Fibroblast of mammary gland (primary cell): ENCODE data around the gene DAB2IP.
"Not testable (repeated sequence)": the region's sequence is repeated elsewhere in the genome, so short reads cannot be mapped to it uniquely, and the experiment has no call there.

Experiments used
- DNase-seq: peaks from one replicate; pipeline ENCODE4 v3.0.0-alpha.2; 2010; ENCODE audit warnings: low read depth
- H3K4me3 ChIP-seq: 2 replicates; pipeline ENCODE4 v1.5.1; 2011; ENCODE audit warnings: low read depth, mild to moderate bottlenecking, low read length, moderate library complexity; ENCODE audit not compliant: control insufficient read depth
- TF ChIP-seq, protein P1 (sequence below): conservative IDR thresholded peaks from 2 replicates; pipeline ENCODE4 v1.5.1; 2011; ENCODE audit warnings: low read depth, low read length, inconsistent platforms; ENCODE audit not compliant: control insufficient read depth, insufficient read depth

DAB2IP gene

DNA sequence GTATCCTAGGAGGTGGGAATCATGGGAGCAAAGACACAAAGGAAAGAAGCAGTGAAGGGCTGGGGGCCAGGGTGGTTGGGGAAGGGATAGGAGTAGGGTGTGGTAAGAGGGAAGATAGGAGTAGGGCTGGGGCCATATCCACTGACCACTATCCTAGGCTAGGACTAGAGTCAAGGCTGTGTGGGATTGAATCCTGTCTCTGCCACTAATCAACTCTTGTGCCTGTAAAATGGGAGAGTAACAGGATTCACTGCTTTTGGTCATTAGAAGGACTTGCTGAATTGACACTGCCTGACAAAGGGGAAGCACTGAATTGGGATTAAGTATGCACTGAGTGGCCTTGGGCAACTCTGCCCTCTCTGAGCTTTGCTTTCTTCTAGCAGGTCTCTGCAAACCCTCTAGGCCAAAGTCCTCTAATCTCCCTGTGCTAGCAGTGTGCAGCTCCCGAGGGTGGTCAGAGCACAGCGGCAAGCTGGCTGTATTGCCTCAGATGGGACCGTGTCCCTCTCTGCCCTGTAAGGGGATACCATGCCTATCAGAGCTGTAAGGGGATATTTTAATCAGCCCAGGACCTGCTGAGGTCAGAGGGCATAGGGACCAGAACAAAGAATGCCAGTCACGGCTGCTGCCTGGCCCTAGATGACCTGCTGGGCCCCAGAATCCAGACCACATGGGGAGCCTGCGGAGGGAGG is 12.4 kb upstream of the DAB2IP start:
- no peak for DNase-seq
- H3K4me3 ChIP-seq, result no peak overlapping the region
- TF ChIP-seq, protein P1, sequence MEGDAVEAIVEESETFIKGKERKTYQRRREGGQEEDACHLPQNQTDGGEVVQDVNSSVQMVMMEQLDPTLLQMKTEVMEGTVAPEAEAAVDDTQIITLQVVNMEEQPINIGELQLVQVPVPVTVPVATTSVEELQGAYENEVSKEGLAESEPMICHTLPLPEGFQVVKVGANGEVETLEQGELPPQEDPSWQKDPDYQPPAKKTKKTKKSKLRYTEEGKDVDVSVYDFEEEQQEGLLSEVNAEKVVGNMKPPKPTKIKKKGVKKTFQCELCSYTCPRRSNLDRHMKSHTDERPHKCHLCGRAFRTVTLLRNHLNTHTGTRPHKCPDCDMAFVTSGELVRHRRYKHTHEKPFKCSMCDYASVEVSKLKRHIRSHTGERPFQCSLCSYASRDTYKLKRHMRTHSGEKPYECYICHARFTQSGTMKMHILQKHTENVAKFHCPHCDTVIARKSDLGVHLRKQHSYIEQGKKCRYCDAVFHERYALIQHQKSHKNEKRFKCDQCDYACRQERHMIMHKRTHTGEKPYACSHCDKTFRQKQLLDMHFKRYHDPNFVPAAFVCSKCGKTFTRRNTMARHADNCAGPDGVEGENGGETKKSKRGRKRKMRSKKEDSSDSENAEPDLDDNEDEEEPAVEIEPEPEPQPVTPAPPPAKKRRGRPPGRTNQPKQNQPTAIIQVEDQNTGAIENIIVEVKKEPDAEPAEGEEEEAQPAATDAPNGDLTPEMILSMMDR, result no peak

DNA sequence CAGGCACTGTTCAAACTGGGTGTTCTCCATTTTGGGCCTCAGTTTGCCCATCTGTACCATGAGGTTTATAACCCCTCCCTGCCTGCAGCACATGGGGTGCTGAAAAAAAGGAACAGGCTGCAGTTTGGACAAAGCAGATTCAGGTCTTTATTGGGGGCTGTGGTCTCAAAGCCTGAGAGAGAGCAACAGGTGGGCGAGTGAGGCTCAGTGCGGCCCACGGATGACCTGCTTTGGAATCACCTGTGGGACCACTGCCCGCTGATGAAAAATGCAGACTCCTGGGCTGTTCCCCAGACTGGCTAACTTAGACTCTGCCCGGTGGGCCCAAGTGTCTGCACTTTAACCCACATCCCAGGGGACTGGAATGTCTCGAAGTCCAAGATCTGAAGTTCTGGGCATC is 11.8 kb upstream of the DAB2IP start:
- TF ChIP-seq, protein P1, result no peak
- no peak for DNase-seq
- no peak overlapping the region for H3K4me3 ChIP-seq

DNA sequence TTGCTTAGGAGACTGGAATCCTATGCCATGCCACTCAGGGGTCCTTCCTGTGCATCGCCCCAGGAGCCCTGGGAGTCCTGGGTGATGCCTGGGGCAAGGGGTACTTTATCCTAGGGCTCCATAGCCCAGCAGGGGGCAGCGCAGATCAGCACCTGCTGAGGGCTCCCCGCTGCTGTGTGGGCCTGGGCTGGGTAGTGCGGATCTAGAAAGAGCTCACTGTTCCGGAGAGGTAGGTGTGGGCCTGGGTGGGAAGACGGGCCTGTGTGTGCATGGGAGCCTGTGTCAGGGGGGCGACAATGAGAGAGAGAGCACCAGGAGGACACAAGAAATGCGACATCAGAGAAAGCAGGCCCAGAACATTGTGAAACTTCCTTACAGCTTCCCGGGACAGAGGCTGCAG is 11.4 kb upstream of the DAB2IP start:
- peak; percentile 23 for DNase-seq
- no peak overlapping the region for H3K4me3 ChIP-seq
- TF ChIP-seq, protein P1, result peak; percentile 57

DNA sequence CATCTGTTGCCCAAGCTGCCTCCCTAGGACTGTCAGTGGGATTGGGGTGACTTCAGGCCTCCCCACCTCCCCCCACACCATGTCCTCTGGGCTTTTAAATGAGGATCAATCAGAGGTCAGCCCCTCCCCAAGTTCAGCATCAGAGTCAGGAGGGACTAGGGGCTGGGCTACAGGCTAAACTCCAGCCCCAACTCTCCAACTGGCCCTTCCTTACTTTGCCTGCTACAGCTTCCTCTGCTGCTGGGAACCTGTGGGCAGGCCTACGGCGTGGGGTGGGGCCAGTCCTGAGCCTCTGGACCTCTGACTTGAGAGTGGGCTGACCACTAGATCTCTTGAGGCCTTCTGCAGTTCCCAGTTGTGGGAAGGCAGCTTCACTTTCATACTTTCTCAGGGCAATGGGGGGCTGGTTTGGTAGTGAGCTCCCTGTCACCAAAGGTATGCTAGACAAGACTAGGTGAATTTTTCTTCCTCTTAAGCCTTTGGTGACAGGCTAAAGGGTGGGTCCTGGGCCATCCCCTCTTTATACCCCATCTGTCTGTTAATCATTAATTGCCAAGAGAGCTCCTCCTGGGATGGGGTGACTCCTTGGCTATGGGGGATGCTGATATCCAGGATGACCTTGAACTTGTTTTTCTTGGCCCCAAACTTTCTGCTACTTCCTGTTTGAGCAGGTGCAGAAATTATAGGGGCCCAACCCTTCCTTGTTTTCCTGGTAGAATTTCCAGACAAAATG is 10.8 kb upstream of the DAB2IP start:
- TF ChIP-seq, protein P1, result no peak
- no peak overlapping the region for H3K4me3 ChIP-seq
- DNase-seq, result no peak

DNA sequence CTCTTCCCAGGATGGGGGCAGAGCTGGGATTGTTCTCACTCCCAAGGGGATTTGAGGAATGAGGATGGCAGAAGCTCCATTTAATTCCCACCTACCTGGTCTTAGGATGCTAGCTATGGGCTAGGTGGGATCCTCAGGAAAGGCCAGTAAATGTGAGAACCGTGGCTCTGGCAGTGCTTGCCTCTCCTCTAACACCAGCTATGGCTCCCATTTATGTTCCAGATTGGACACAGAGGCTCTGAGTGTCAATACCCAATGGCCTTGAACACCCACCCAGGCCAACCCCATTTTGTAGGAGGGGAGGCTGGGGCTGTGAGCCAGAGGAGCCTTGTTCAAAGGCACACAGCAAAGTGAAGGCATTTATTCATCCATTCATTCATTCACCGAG is 10.2 kb upstream of the DAB2IP start:
- DNase-seq, result no peak
- TF ChIP-seq, protein P1, result no peak
- H3K4me3 ChIP-seq, result no peak overlapping the region

DNA sequence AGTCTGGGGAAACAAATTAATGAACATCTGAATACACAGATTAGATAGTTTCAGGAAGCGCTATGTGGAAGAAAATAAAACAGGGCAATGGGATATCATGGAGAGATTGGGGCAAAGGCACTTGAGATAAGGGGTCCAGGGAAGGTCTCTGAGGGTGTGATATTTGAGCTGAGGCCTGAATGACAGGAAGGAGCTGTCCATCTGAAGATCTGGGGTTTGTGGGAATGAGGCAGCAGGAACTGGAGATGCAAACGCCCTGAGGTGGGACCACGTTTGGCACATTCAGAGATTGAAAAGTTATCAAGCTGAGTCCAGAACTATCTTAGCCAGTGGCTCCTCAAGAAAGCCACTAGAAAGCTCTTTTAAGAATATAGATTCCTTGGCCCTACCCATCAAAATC is 8.7 kb upstream of the DAB2IP start:
- H3K4me3 ChIP-seq, result no peak overlapping the region
- no peak for DNase-seq
- TF ChIP-seq, protein P1, result no peak

DNA sequence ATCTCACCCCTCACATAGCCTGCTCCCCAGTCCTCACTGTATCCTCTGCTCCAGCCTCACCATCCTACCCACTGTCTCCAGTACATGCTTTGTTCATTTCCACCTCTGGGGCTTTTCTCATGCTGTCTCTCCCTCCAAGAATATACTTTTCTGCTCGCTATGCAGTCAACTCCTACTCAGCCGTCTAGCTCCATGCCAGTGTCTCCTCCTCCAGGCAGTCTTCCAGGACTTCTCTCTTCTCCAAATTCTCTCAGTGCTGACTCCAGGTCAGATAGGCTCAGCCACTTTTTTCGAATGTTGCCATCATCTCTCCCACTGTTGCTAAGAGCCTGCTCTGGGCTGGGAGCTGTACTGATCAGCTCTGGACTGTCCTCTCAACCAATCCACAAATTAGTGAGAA is 8.0 kb upstream of the DAB2IP start:
- no peak overlapping the region for H3K4me3 ChIP-seq
- no peak for DNase-seq
- TF ChIP-seq, protein P1, result no peak

DNA sequence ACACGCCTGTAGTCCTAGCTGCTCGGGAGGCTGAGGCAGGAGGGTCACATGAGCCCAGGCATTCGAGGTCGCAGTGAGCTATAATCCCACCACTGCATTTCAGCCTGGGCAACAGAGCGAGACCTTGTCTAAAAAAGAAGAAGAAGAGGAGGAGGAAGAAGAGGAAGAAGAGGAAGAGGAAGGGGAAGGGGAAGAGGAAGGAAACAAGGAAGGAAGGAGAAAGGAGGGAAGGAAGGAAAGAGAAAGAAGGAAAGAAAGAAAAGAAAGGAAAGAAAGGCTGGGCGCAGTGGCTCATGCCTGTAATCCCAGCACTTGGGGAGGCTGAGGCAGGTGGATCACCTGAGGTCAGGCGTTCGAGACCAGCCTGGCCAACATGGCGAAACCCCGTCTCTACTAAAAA is 7.4 kb upstream of the DAB2IP start:
- H3K4me3 ChIP-seq, DNase-seq: not testable (repeated sequence)
